Upper lobe of left lung (tissue), 4 donors: ENCODE measurements around the gene GFER.

Experiments
- EP300 ChIP-seq, 4 donors: sonication (generic); formaldehyde crosslinking; IDR thresholded peaks; one replicate each; pipeline ENCODE4 v1.5.1; 2017; ENCODE audit warnings: antibody characterized with exemption in 4 of 4, control low read depth in 2 of 4
- POLR2AphosphoS5 ChIP-seq, 2 donors: sonication (generic); formaldehyde crosslinking; IDR thresholded peaks; one replicate each; pipeline ENCODE4 v1.5.1; 2017; ENCODE audit warnings: antibody characterized with exemption in 2 of 2
- TF ChIP-seq, protein P1 (sequence below), 6 experiments: fragments of 450-650 bp in 4 of 6; fragments of 200-600 bp in 2 of 6; sonication (generic) in 2 of 6; IDR thresholded peaks; one replicate each; pipeline ENCODE4 v1.5.1; 2016 to 2019; ENCODE audit warnings: antibody characterized with exemption in 6 of 6

DNA sequence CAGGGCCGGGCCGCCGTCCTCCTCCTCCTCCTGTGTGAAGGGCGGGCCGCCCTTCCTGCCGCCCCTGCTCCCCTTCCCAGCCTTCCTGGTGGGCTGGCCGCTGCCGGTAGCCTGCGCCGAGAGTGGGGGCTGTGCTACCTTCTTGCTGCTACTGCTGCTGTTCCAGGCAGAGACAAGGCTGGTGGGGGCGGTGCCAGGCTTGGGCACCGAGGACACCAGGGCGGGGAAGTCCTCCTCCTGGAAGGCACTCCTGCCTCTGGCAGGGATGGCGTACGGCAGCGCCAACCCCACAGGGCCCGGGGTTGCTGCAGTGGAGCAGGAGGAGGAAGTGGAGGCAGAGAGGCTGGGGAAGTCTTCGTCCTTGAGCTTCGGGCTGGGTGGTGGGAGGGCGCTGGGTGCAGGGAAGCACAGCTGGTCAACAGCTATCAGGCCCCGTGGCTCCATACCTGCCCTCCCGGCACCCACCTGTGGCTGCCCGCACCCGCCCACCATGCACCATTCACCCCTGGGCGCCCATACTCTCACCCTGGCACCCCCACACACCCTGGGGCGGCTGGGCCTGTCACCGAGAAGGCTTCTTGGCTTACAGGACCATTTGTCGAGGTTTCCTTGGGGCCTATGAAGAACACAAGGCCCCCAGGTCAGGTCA, 16.0 kb downstream of the GFER start:
- TF ChIP-seq, protein P1, sequence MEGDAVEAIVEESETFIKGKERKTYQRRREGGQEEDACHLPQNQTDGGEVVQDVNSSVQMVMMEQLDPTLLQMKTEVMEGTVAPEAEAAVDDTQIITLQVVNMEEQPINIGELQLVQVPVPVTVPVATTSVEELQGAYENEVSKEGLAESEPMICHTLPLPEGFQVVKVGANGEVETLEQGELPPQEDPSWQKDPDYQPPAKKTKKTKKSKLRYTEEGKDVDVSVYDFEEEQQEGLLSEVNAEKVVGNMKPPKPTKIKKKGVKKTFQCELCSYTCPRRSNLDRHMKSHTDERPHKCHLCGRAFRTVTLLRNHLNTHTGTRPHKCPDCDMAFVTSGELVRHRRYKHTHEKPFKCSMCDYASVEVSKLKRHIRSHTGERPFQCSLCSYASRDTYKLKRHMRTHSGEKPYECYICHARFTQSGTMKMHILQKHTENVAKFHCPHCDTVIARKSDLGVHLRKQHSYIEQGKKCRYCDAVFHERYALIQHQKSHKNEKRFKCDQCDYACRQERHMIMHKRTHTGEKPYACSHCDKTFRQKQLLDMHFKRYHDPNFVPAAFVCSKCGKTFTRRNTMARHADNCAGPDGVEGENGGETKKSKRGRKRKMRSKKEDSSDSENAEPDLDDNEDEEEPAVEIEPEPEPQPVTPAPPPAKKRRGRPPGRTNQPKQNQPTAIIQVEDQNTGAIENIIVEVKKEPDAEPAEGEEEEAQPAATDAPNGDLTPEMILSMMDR (IDR thresholded peaks at IDR 0.05), result no peak
- TF ChIP-seq POLR2AphosphoS5 (IDR thresholded peaks at IDR 0.05) (no peak), EP300 (IDR thresholded peaks at IDR 0.05) (no peak)
